Fibroblast of pulmonary artery (primary cell): ENCODE results near the gene PIK3R3.

Experiments used
- DNase-seq: peaks from one replicate; pipeline ENCODE4 v3.0.0-alpha.2; 2010; ENCODE audit warnings: low read depth
- H3K4me3 ChIP-seq: replicated peaks from 2 replicates; pipeline ENCODE4 v1.5.1; 2011; ENCODE audit warnings: low read depth, mild to moderate bottlenecking, control low read depth, low read length, moderate library complexity
- TF ChIP-seq, protein P1 (sequence below): IDR thresholded peaks from 2 replicates; pipeline ENCODE4 v1.5.1; 2011; ENCODE audit warnings: mild to moderate bottlenecking, control low read depth, low read length, inconsistent platforms; ENCODE audit errors: missing control alignments

Gene PIK3R3

DNA sequence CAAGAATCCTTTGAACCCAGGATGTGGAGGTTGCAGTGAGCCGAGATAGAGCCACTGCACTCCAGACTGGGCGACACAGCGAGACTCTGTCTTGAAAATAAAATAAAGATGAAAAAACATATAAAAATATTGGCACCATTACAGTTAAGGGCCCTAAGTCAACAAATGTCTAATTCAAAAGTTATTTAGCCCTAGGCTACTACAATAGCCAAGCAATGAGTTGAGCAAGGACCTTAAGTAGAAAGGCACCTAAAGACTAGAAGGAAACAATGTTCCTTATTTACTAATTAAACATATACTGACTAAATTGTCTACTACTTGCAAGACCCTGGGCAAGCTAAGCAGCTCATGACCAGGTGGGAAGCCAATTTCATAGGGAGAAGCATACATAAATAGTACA is 4.1 kb downstream of the PIK3R3 start:
- TF ChIP-seq, protein P1, sequence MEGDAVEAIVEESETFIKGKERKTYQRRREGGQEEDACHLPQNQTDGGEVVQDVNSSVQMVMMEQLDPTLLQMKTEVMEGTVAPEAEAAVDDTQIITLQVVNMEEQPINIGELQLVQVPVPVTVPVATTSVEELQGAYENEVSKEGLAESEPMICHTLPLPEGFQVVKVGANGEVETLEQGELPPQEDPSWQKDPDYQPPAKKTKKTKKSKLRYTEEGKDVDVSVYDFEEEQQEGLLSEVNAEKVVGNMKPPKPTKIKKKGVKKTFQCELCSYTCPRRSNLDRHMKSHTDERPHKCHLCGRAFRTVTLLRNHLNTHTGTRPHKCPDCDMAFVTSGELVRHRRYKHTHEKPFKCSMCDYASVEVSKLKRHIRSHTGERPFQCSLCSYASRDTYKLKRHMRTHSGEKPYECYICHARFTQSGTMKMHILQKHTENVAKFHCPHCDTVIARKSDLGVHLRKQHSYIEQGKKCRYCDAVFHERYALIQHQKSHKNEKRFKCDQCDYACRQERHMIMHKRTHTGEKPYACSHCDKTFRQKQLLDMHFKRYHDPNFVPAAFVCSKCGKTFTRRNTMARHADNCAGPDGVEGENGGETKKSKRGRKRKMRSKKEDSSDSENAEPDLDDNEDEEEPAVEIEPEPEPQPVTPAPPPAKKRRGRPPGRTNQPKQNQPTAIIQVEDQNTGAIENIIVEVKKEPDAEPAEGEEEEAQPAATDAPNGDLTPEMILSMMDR = no peak
- no peak overlapping the region for H3K4me3 ChIP-seq
- DNase-seq = no peak

DNA sequence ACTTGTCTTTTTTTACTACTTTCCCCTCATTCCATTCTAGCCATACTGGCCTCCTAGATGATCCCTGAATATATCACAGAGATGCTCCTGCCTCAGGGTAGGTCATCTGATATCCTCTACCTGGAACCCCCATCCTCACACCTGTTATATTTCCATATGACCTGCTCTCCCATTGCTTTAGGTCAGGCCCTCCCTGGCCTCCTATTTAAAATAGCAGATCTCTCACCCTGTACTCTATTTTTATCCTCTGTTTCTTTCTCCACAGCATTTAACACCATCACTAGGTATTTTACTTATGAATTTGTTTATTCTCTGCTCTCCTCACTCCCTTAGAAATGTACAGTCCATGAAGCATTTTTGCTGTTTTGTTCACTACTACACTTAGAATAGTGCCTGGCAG is 13.6 kb downstream of the PIK3R3 start:
- DNase-seq = no peak
- H3K4me3 ChIP-seq = no peak overlapping the region
- TF ChIP-seq, protein P1 = no peak

DNA sequence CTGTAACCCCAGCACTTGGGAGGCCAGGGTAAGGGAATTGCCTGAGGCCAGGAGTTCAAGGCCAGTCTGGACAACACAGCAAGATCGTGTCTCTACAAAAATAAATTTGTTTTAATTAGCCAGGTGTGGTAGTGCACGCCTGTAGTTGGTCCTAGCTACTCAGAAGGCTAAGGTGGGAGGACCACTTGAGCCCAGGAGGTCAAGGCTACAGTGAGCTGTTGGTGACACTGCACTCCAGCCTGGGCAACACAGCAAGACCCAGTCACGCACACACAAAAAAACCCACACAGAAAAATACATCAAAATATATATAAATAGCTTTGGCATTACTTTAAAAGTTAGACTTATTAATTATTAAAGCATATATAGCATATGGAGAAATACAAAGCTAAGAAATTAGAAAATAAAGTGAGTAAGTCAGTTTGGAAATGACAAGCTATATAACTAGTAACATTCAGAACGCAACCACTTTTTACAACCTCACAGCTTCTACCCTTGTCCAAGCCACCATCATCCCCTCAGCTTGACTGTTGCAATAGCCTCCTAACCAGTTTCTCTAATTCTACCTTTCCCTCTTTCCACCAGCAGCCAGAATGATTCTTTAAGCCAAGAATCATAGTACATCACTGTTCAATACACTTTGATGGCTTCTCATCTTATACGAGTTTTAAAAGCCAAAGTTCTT is 14.5 kb downstream of the PIK3R3 start:
- H3K4me3 ChIP-seq = no peak overlapping the region
- TF ChIP-seq, protein P1 = no peak
- no peak for DNase-seq

DNA sequence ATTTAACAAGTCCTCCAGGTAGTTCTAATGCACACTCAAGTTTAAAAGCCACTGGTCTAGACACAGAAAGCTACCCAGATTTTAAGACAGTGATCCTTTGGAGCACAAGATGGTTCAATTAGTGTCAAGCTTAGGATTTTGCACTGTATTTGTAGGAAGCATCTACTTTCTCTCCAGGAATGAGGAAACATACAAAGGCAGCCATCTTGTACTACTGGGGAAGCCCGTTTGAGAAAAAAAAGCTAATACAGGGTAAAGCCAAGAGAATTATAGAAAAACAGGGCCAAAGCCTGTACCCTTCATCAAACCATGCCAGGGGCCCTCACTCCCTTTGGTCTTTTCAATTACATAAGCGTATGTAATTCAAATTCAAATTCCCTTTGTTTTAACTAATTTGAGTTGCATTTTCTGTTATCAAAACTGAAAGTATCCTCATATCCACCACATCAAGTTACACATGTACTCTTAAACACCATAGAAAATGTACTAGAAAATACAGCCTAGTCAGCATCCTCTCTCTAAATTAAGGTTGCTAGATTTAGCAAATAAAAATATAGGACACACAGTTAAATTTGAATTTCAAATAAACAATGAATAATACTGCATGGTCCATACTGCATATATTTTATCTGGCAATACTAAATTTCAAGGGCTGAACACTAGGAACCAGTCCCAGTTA is 17.4 kb downstream of the PIK3R3 start:
- TF ChIP-seq, protein P1 = no peak
- H3K4me3 ChIP-seq = no peak overlapping the region
- no peak for DNase-seq

DNA sequence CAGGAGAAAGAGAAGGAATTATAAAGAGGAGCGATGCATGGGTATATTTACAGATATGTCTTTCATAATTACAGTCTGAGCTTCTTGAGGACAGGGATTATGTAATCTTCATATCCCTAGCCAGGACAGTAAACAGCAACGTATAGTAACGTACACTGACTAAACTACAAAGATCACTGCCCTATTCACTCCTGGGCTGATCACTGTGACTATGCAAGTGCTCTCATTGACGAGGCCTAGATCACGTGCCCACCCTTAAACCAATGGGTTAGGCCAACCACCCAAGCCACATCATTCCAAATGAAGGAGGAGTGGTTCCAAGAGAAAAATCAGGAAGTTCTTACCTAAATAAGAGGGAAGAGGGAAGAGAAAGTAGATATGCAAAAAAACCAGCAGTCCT is 18.5 kb downstream of the PIK3R3 start:
- no peak overlapping the region for H3K4me3 ChIP-seq
- no peak for DNase-seq
- TF ChIP-seq, protein P1 = no peak

DNA sequence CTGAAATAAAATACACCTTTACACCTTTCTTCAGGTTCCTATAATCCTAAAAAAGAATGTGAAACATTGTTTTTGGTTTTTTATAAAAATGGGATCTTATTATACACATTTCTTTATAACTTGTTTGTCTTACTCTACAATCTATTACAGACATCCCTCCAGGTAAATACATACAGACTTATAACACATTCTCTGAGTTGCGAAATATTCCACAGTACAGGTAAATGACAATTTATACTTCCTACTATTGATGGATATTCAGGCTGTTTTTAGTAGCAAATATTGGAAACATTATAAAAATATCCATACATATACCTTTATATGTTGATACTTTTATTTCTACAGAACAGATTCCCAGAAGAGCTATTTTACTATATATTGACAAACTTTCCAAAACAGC is 20.3 kb downstream of the PIK3R3 start:
- TF ChIP-seq, protein P1 = no peak
- H3K4me3 ChIP-seq = no peak overlapping the region
- no peak for DNase-seq

DNA sequence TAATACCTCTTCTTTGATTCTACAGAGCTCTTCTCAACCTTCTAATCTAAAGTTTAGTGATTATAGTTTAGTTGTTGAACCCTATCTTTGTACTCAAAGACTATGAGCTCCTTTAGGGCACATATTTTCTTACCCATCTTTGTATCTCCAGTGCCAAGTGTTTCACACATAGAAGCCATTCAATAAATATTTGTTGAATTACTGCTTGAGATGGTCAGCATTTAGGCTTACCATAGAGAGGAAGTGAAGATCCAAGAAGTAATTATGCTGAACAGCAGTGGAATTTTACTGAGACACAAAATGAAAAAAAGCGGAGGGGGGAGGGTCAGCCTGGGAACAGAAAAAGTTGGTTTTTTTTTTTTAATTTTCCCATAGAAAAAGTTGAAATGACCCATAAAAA is 21.9 kb downstream of the PIK3R3 start:
- TF ChIP-seq, protein P1 = no peak
- DNase-seq = no peak
- no peak overlapping the region for H3K4me3 ChIP-seq
